HepG2 (cell line): ENCODE results near the gene SVBP. TPM values are rescaled to one million over a fixed set of nuclear protein-coding genes. Genes with fewer than 3 reads are reported as not detected.

Experiments used
- ARID5B ChIP-seq: IDR thresholded peaks from 2 replicates; pipeline ENCODE4 v1.4.0; 2020; ENCODE audit warnings: mild to moderate bottlenecking, missing genetic modification reagents
- DMAP1 ChIP-seq: IDR thresholded peaks from 2 replicates; pipeline ENCODE4 v1.6.1; 2016
- DR1 ChIP-seq: sonication (generic); formaldehyde crosslinking; IDR thresholded peaks from 2 replicates; pipeline ENCODE4 v1.8.0; 2021; ENCODE audit warnings: mild to moderate bottlenecking, missing genetic modification reagents, inconsistent platforms
- GATAD2A ChIP-seq: IDR thresholded peaks from 2 replicates; pipeline ENCODE4 v1.6.1; 2016
- HMG20A ChIP-seq: IDR thresholded peaks from 2 replicates; pipeline ENCODE4 v1.6.1; 2016; ENCODE audit warnings: borderline replicate concordance
- MBD4 ChIP-seq: IDR thresholded peaks from 2 replicates; pipeline ENCODE4 v1.6.1; 2012; ENCODE audit warnings: low read length, inconsistent platforms, borderline replicate concordance
- MNT ChIP-seq: fragments of 450-650 bp; IDR thresholded peaks from 2 replicates; pipeline ENCODE4 v1.6.1; 2016
- MXD1 ChIP-seq: sonication (generic); formaldehyde crosslinking; IDR thresholded peaks from 2 replicates; pipeline ENCODE4 v1.4.0; 2020; ENCODE audit warnings: mild to moderate bottlenecking, missing genetic modification reagents
- MXD3 ChIP-seq: IDR thresholded peaks from 2 replicates; pipeline ENCODE4 v1.6.1; 2016; ENCODE audit warnings: mild to moderate bottlenecking, missing biosample characterization, missing genetic modification reagents
- MXI1 ChIP-seq: IDR thresholded peaks from 3 replicates; pipeline ENCODE4 v1.6.1; 2012; ENCODE audit warnings: low read depth, low read length, inconsistent platforms, borderline replicate concordance
- NR2F6 ChIP-seq, 2 experiments: IDR thresholded peaks; 2 replicates each; pipeline ENCODE4 v1.6.1; 2016; ENCODE audit warnings: antibody characterized with exemption in 1 of 2, mild to moderate bottlenecking in 1 of 2
- POLR2A ChIP-seq, 2 experiments: IDR thresholded peaks; 2 replicates each; pipeline ENCODE4 v1.6.1; 2011; ENCODE audit warnings: low read depth in 2 of 2, low read length in 2 of 2, mild to moderate bottlenecking in 1 of 2, moderate library complexity in 1 of 2; ENCODE audit not compliant: insufficient read depth in 1 of 2
- SNAPC5 ChIP-seq: sonication (generic); formaldehyde crosslinking; IDR thresholded peaks from 2 replicates; pipeline ENCODE4 v1.8.1; 2023; ENCODE audit warnings: mild to moderate bottlenecking, missing genetic modification reagents, borderline replicate concordance
- SP1 ChIP-seq, 2 experiments: fragments of 450-650 bp in 1 of 2; sonication (generic) in 1 of 2; formaldehyde crosslinking in 1 of 2; IDR thresholded peaks; 2 replicates each; pipeline versions ENCODE4 v1.4.0 to v1.6.1; 2016 to 2020; ENCODE audit warnings: missing genetic modification reagents in 1 of 2
- YEATS4 ChIP-seq: sonication (generic); formaldehyde crosslinking; IDR thresholded peaks from 2 replicates; pipeline ENCODE4 v1.4.0; 2020; ENCODE audit warnings: missing genetic modification reagents, borderline replicate concordance
- ZBTB7B ChIP-seq: sonication (generic); formaldehyde crosslinking; IDR thresholded peaks from 2 replicates; pipeline ENCODE4 v1.4.0; 2020; ENCODE audit warnings: missing genetic modification reagents
- ZFP41 ChIP-seq: sonication (generic); formaldehyde crosslinking; IDR thresholded peaks from 2 replicates; pipeline ENCODE4 v1.4.0; 2020; ENCODE audit warnings: mild to moderate bottlenecking, missing genetic modification reagents, borderline replicate concordance
- ZGPAT ChIP-seq: IDR thresholded peaks from 2 replicates; pipeline ENCODE4 v1.6.1; 2016; ENCODE audit warnings: mild to moderate bottlenecking
- ZNF12 ChIP-seq: sonication (generic); formaldehyde crosslinking; IDR thresholded peaks from 2 replicates; pipeline ENCODE4 v1.5.0; 2020; ENCODE audit warnings: missing genetic modification reagents
- ZNF124 ChIP-seq: sonication (generic); formaldehyde crosslinking; IDR thresholded peaks from 2 replicates; pipeline ENCODE4 v1.4.0; 2020; ENCODE audit warnings: missing genetic modification reagents
- ZNF225 ChIP-seq: sonication (generic); formaldehyde crosslinking; IDR thresholded peaks from 2 replicates; pipeline ENCODE4 v1.4.0; 2020; ENCODE audit warnings: mild to moderate bottlenecking, missing genetic modification reagents
- ZNF564 ChIP-seq: sonication (generic); formaldehyde crosslinking; IDR thresholded peaks from 2 replicates; pipeline ENCODE4 v1.8.1; 2023; ENCODE audit warnings: mild to moderate bottlenecking, missing genetic modification reagents
- polyA plus RNA-seq, 8 experiments: library from polyadenylated mRNA; depleted of rRNA in 3 of 8; stranded (reverse) in 7 of 8; unstranded in 1 of 8; fragments of >200 nt; fragmentation: Illumina TruSeq in 4 of 8; extraction: Trizol in 4 of 8; gene quantifications; 2 replicates each; pipeline versions ENCODE4 v1.2.1 to v1.2.3, GENCODE V29; 2011 to 2016; ENCODE audit warnings: low read depth in 4 of 8, missing spikeins in 1 of 8, mixed read lengths in 1 of 8; ENCODE audit not compliant: insufficient read depth in 1 of 8
- total RNA-seq, 5 experiments: library from RNA; depleted of rRNA; stranded (reverse); fragments of >200 nt; fragmentation: Illumina TruSeq; extraction: Trizol; gene quantifications; 2 replicates each; pipeline ENCODE4 v1.2.3, GENCODE V29; 2016; ENCODE audit warnings: low read depth in 1 of 5

Gene SVBP
- total and polyA plus RNA-seq, 2 of the 13 experiments (the other 11 are each of a cell fraction or from before 2014, with no cell fraction given), result 28.8 to 48.2 TPM

- TF ChIP-seq ZGPAT (CRISPR knock-in tag) (no peak), ZNF564 (CRISPR knock-in tag) (peak; percentile 38; the same call in 1 of the 2 replicates), SNAPC5 (CRISPR knock-in tag) (0 out of 2 replicates have a peak, but pooled peaks have one; percentile 67), ARID5B (CRISPR knock-in tag) (0 out of 2 replicates have a peak, but pooled peaks have one; percentile 7), ZFP41 (CRISPR knock-in tag) (no peak), ZBTB7B (CRISPR knock-in tag) (0 out of 2 replicates have a peak, but pooled peaks have one; percentile 38), MBD4 (no peak), ZNF12 (CRISPR knock-in tag) (no peak), MXD3 (CRISPR knock-in tag) (peak; percentile 25; the same call in 1 of the 2 replicates), GATAD2A (CRISPR knock-in tag) (0 out of 2 replicates have a peak, but pooled peaks have one; percentile 38), POLR2A (IDR thresholded peaks at IDR 0.05; ENCODE audit: insufficient read depth in 1 of 2, low read depth in 2 of 2, low read length in 2 of 2) (0 out of 4 replicates have a peak, but pooled peaks of 1 of the 2 experiments have one; percentile 37), MNT (peak; percentile 45; the same call in 1 of the 2 replicates), NR2F6 (IDR thresholded peaks at IDR 0.05) (no peak), NR2F6 (CRISPR knock-in tag; IDR thresholded peaks at IDR 0.05) (no peak), HMG20A (CRISPR knock-in tag) (no peak), DMAP1 (peak; percentile 38; the same call in 1 of the 2 replicates), YEATS4 (CRISPR knock-in tag) (no peak), ZNF225 (CRISPR knock-in tag) (peak; percentile 60; the same call in 1 of the 2 replicates), SP1 (IDR thresholded peaks at IDR 0.05) (no peak), SP1 (CRISPR knock-in tag; IDR thresholded peaks at IDR 0.05) (0 out of 2 replicates have a peak, but pooled peaks have one; percentile 15), MXD1 (CRISPR knock-in tag) (no peak), ZNF124 (0 out of 2 replicates have a peak, but pooled peaks have one; percentile 54), DR1 (CRISPR knock-in tag) (no peak), MXI1 (0 out of 3 replicates have a peak, but pooled peaks have one; percentile 37)
Measured at GRCh38 chr1:42765832-42766740, 51.1 kb downstream of the SVBP start (continued).
